TTC549 (cell line): ENCODE measurements around the gene LASP1NB.
"Not testable (repeated sequence)": the region's sequence is repeated elsewhere in the genome, so short reads cannot be mapped to it uniquely, and the experiment has no call there.

Experiments used
- FAIRE-seq: peaks from 2 replicates; lab custom pipeline; 2012; peaks lifted over from hg19 to GRCh38; lab: Jason Lieb, UNC

LASP1NB gene

DNA sequence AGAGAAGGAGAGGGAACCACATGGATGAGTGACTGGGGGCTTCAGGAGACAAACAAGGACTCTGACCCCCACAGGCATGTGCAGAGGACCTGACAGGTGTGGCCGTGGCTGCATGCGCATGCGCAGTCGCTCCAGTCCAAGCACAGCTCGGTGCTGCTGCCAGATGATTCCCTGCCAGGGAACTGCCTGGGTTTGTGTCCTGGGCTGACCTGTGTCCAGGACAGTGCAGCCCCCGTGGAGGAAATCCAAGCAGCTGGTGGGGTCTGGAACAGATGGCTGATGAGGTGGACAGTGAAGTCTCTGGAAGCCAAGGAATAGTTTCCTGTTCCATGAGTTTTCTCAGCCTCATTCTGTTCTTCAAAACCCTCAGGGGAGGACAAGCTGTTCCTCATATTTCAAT lies 28.2 kb upstream of the LASP1NB start:
- FAIRE-seq, result no peak

DNA sequence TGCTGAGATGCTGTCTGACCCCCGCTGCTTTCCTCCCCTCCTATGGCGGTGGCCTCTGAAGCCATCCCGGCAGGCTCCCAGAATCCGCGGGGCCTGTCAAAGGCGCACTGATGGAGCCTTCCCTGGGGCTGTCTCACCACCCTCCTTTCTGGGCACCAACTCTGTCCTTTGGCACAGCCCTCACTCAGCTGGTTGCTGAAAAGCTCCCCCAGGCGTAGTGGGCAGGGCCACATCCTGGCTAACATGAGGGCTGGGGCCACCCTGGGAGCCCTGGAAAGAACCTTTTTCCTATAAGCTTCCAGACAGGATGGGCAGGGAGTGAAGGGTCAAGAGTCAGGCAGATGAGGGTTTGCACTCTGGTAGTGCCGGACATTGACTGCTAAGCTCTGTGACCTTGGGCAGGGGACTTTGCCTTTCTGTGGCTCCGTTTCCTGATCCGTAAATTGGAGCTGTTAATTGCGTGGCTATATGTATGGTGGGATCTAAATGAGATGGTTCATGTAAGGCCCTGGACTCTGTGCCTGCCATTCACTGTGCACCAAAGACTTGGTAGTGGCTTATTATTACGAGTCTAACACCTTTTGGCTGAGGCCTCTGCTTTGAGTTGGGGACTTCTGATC lies 27.6 kb upstream of the LASP1NB start:
- no peak for FAIRE-seq

DNA sequence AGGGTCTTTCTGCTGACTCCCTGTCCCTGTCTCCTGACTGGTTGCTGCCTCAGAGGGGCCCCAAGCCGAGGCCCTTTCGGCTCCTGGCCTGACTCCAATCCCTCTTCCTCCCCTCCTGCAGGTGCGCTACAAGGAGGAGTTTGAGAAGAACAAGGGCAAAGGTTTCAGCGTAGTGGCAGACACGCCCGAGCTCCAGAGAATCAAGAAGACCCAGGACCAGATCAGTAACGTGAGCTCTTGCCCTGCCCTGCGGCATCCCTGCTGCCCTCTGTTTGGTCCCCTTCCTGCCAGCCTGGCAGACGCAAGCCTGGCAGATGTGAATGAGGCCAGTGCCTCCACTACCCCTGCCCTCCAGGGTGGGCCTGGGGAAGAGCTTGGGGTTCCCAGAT lies 27.1 kb upstream of the LASP1NB start:
- FAIRE-seq, result no peak

DNA sequence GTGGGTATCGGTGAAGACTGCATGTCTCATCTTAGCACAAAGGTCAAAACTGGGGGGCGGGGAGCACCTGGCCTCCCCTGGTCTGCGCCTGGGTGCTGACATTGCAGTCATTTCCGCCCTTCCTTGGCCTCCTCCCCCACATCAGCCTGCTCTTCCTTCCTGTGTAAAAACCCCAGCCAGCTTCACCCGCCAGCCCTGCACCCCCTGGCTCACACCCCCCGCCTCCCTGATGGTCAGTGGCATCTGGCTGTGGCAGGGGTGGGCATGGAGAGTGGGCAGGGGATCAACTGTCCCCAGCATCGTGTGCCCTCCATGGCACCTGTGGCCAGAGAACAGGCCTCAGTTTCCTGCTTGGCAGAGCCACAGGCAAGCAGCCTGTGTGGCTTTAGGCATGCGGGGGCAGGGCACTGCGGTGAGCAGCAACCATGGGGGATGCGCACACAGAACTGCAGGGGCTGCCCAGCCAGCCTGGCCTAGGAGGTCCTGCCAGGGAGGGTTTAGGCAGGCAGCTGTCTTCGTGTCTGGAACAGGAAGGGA lies 26.5 kb upstream of the LASP1NB start:
- no peak for FAIRE-seq

DNA sequence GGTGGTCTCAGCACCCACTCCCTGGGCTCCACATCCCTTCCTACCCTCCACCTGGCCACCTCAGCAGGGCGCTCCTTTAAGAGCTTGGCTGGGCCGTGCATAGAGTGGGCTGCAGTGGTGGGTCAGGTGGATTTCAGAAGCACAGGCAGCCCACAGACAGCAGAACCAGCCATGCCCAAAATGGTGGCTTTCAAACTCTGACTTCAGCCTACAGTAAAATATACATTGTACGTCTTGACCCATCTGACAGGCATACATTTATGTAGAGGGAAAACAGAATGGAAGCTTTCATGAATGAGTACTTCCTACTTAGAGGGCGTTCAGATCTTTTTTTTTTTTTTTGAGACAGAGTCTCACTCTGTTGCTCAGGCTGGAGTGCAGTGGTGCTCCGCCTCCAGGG lies 26.0 kb upstream of the LASP1NB start:
- FAIRE-seq, result no peak

DNA sequence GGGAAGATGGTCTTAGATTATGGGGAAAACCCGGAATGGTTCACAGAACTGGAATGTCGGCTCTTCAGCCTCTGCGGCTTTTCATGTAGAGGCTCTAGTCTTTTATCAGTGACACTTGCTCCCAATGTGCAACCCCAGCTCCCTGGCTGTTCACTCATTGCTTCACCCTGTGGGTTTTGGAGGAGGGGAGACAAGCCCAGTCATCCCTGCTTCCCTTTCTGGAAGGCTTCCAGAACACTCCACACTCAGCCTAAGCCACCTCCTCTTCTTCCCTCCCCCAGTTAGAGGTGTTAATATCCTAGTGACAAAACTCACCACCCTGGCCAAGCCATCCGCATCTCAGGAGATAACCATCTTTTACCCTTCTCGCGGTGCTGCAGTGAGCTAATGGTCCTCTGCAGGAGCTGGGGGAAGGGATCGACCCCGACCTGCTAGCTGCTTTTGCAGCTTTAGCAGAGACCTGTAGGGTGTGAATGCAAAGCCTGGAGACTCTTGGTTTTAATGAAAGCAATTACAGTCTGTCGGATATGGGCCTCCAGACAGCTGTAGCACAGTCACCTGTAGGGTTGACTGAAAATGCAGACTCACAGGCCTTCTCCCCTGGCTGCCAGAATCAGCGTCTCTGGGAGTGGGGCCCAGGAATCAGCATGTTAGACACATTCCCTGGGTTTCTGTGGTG lies 24.3 kb upstream of the LASP1NB start:
- no peak for FAIRE-seq

DNA sequence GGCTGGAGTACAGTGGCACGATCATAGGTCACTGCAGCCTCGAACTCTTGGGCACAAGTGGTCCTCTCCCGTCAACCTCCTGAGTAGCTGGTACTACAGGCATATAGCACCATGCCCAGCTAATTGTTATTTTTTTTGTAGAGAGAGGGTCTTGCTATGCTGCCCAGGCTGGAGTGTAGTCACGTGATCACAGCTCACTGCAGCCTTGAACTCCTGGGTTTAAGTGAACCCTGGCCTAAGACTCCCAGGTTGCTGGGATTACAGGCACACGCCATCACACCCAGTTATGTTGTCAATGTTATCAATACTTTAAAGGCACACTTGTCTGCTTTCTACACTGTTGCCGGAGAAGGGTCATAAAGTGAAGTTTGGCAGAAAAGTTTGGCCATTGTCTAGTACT lies 22.0 kb upstream of the LASP1NB start:
- FAIRE-seq, result no peak

DNA sequence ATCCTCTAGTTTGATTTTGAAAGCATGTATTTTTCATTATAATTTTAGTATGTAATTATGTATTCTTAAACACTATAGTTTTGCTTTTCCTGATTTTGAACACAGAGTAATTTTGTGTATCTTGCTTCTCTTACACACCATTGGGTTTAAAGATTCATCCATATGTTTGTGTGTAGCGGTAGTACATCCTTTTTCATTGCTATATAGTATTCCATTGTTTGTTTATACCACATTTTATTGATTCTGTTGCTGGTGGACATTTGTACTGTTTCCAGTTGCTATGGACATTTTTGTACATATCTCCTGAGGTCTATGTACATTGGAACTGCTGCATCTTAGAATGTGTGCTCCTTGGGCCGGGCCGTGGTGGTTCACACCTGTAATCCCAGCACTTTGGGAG lies 20.5 kb upstream of the LASP1NB start:
- FAIRE-seq, result no peak

DNA sequence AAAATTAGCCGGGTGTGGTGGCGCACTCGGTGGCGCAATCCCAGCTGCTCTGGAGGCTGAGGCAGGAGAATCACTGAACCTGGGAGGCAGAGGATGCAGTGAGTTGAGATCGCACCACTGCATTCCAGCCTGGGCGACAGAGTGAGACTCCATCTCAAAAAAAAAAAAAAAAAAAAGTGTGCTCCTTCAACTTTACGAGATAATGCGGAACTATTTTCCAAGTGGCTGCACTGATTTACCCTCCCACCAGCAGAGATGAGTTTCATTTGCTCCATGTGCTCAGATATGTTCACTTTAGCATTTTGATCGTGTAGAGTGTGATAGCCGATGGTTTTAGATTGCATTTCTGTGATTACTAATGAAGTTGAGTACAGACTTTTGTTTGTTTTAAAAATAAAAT lies 20.0 kb upstream of the LASP1NB start:
- FAIRE-seq, result no peak

DNA sequence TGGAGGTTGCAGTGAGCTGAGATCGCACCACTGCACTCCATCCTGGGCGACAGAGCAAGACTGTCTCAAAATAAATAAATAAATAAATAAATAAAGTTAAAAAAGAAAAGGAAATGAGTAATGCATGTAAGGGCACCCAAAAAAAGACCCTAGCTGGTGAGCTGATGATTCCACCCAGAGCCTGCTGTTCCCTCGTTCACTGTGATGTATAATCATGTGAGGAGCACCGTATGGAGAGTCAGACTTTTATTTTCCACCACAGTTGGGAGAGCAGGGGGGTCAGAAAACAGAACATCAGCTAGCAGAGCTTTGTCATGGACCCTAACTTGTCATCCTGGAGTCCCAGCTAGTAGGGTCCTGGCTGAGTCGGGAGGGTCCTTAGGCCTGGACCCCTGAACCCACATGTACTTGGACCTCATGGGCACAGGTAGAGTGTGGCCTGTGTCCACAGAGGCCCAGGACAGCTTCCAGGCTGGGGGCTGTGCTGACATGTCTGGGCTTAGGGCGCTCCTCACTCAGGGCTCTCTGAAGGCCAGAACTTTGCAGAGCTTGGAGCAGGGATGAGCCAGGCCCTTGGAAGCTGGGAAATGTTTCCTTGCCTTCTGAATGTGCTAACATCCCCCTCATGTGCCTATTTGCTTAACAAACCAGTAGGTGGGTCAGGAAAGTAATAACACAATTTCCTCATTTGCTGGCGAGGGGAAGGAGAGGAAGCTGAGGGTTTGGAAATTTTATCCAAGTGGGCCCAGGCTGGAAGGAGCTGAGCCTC lies 18.8 kb upstream of the LASP1NB start:
- FAIRE-seq, result no peak

DNA sequence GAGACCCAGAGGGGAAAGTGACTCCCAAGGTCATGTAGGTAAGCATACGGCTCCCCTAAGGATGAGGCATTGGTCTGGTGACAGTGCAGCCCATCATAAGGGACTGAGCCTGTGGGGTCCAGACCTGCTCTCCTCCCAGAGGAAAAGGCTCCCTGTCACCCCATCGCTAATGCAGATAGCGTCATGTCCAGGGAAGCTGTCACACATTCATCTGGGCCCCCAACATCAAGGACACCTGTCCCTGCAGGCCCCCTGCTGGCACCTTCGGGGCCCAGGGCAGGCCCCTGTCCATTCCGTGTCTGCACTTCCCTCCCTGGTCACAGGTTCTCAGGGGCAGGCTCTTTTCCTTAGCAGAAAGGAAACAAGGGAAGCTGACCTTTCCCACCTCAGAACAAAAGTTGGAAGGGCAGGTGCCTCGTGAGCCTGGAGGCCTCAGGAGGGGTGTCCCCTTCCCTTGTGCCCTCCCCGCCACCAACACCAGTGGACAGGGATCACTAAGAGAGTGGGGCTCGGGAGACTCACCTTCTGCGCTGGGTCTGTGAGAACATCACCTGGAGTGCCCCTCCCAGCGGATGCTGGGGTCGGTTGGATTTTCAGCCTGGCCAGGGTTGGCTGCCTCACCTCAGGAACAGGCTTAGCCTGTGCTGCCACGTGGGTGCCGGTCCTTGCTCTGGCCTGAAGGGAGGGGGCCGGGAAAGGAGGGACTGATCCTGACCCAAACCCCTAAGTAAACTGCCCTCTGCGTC lies 17.3 kb upstream of the LASP1NB start:
- FAIRE-seq, result no peak

DNA sequence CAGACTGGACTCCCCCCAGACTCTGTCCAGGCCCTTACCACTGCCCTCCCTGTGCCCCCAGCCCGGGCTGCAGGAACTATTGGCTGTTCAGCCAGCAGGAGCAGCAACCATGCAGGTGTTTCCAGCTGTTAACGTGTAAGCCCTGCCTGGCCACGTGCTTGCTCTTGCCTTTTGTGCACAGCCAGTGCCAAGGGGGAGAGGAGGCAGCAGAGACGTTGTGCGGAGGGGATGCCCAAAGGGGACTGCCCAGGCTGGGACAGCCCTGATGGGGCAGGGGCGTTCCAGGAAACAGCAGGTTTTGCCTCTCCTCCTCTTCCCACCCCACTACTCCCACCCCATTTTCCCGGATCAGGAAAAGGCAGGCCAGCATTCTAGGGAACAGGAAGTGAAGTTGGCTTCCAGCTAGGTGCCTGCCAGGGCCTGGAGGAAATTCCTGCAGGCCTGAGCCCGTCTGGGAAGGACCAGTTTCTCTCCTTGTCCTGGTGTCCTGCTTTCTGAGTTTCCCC lies 16.7 kb upstream of the LASP1NB start:
- FAIRE-seq, result no peak

DNA sequence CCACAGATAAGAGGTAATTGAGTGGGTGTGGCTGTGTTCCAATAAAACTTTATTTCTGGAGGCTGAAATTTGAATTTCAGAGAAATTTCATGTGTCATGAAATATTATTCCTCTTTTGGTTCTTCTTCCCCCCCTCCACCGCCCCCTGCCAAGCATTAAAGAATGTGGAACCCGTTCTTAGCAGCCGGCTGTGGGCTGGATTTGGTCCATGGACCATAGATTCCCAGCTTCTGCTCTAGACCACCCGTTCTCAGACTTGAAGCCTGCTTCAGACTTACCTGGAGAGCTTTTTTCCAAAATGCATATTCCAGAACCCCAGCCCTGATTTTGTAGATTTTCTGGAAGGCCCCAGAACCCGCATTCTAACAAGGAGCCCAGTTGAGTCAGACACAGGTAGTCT lies 15.1 kb upstream of the LASP1NB start:
- no peak for FAIRE-seq

DNA sequence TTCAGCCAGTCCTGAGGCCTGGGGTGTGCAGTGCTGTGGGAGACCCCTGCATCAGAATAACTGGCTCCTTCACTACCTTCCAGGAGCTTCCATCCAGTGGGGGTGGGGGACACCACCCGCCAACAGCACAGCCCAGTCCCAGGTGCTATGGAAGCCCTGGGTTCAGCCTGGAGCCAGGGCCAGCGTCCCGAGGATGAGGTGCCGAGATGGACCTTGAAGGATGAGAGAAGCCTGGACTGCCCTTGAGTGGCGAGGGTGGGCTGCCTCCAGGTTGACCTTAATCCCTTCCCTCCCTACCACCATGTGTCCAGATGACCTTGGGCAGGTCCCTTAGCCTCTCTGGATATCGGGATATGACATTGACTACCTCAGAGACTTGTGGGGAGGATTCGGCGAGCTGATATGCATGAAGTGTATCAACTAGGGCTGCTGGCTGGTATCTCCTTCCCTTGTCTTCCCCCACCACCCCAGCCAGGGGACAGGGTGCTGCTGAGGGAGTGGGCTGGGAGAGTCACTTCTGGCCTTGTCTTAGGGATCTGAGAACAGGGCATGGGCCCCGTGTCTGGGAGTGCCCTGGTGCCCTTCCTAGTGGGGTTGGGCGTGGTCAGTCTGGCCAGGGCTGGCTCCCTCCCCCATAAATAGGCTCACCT lies 14.2 kb upstream of the LASP1NB start:
- no peak for FAIRE-seq

DNA sequence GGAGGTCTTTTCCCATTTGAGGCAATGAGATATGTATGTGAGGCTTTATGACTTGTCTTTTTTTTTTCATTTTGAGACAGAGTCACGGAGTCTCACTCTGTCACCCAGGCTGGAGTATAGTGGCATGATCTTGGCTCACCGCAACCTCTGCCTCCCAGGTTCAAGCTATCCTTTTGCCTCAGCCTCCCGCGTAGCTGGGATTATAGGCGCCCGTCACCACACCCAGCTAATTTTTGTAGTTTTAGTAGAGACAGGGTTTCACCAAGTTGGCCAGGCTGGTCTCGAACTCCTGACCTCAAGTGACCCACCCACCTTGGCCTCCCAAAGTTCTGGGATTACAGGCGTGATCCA lies 13.7 kb upstream of the LASP1NB start:
- FAIRE-seq, result not testable (repeated sequence)

DNA sequence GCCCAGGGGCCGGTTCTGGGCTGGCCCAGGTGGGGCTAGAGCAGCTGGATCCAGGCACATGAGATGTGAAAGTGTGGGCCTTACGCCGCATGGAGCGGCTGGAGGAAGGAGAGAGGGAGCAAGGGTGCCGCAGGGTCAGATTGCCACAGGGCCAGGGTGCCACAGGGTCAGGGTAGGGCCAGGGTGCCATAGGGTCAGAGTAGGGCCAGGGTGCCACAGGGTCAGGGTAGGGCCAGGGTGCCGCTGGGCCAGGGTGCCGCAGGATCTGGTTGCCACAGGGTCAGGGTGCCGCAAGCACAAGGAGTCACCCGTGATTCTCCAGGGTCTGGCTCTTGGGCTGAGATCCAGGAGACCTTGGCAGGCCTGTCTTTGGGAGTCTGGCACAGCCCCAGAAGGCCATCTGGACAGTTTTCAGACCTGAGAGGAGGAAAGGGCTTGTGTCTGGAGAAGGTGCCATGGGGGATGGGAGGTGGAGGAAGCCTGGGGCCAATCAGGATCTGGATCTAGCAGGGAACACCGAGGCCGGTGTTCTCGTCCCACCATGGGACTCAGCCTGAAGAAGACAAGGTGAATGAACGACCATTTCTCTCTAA lies 13.1 kb upstream of the LASP1NB start:
- no peak for FAIRE-seq

DNA sequence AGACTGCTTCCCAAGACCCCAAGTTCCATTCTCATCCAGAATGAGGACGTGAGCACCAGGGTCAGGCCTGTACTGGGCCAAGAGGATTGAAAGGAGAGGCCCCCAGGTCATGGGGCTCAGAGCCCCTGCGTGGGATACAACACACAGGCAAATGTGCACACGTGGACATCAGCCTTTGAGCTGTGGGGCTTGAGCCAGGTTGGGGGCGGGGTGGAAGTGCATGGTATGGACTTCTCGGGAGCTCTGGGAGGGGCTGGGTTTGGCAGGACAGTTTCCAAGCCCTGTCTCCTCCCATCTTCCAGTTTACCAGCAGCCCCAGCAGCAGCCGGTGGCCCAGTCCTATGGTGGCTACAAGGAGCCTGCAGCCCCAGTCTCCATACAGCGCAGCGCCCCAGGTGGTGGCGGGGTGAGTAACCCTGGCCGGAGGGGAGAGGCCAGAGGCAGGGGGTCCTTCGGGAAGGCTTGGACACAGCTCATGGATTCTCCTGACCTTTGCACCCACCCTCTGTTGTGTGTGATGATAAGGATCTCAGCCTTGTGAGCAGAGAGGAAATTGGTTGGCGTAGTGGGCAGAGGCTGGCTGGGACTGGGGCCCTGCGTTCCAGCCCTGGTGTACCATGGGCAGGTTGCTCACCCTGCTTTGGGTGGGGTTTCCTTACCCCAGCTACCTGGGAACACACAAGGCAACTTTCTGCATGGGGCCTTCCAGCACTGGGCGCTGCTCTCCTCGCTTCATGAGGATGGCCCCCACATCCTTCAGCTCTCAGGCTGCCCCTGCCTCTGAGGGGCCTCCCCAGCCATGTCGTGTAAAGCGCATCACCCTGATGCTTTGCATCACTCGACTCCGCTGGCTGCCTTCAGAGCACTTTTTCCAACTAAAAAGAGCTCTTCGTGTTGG lies 10.4 kb upstream of the LASP1NB start:
- no peak for FAIRE-seq

DNA sequence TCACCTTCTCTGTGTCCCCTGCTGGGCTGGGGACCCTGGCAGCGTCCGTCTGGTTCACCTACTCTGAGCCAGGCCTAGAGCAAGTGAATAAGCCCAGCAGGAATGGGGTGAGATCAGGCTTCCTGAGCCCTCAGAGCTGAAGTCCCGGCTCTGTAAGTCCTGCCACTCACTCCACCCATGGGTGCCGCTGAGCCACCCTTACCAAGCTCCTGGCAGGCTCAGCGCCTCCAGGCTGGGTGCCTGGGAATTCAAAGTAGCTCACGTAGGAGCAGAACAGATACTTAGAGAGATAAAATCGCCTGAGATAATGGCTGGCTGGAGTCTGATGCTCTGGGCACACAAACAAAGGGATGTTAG lies 9.8 kb upstream of the LASP1NB start:
- FAIRE-seq, result no peak

DNA sequence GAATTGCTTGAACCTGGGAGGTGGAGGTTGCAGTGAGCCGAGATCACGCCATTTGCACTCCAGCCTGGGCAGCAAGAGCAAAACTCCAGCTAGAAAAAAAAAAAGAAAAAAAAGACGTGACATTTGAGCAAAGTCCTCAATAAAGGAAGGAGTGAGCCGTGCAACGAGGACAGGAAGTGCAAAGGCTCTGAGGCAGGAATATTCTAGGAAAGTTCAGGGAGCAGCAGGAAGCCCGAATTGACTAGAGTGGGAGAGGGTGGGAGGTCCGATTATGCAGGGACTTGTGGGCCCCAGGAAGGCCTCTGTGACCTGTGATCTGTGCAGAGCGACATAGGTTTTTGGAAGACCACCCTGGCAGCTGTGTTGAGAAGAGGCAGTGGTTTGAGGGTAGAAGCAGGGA lies 8.6 kb upstream of the LASP1NB start:
- no peak for FAIRE-seq

DNA sequence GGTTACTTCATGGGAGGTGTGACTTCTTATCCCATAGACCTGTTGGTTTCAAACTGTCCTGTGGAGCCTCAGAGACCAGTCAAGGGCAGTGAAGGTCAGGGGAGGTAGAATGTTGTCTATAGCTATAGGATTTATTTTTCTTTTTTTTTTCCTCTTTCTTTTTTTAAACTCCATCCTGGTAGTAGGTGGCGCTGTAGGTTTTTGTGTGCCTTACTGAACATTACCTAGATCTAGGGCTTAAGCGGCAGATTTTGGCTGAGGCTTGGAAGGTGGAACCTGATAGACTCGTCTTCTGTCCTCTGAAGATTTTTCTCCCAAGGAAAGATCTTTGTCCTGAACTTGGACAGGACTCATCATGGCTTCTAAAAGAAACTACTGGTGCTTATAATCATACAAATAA lies 8.2 kb upstream of the LASP1NB start:
- no peak for FAIRE-seq
